ENCODE data around the gene ISG20. TPM values are rescaled to one million over a fixed set of nuclear protein-coding genes. Genes with fewer than 3 reads are reported as not detected.

The ISG20 gene
- polyA plus RNA-seq, 1 donor (not counting 4 experiments of a cell fraction or from before 2014, with no cell fraction given), result 8.9 TPM

GRCh38 chr15:88648357-88649214 is 9.8 kb downstream of the ISG20 start:
- TF ChIP-seq CTCF (optimal IDR thresholded peaks at IDR 0.05 in 1 of 3, IDR thresholded peaks at IDR 0.05 in 1 of 3, conservative IDR thresholded peaks at IDR 0.05 in 1 of 3; ENCODE audit: extremely low read depth in 1 of 3, insufficient read depth in 2 of 3, low read length in 3 of 3) (no peak), EZH2 (IDR thresholded peaks at IDR 0.05; ENCODE audit: low read length) (no peak)
- no peaks in the 10 kb centered on the region for H3K9me1 ChIP-seq (ENCODE audit: control insufficient read depth, extremely low read depth, insufficient read depth, low read length)
- no peaks in the 10 kb centered on the region for H3K27me3 ChIP-seq (ENCODE audit: control insufficient read depth, extremely low read depth, insufficient read depth, low read length)
- H3K4me1 ChIP-seq (ENCODE audit: control insufficient read depth, extremely low read depth, insufficient read depth, low read length), result peaks cover 41% of the 10 kb centered on the region
- no peaks in the 10 kb centered on the region for H3K79me2 ChIP-seq (ENCODE audit: control insufficient read depth, insufficient read depth, low read length)
- H3K36me3 ChIP-seq (ENCODE audit: control insufficient read depth in 2 of 2, extremely low read depth in 1 of 2, insufficient read depth in 2 of 2, low read length in 2 of 2), result no peaks in the 10 kb centered on the region
- DNase-seq (ENCODE audit: low read depth, low spot score) (no peak), FAIRE-seq (no peak)
- no peak overlapping the region for H2AFZ ChIP-seq (ENCODE audit: control insufficient read depth, low read length)
- dilution Hi-C loops (cut with MboI; ENCODE audit: extremely low pct_ligation_motif_present, low sequenced_read_pairs), result no loop called here
- H3K4me3 ChIP-seq (ENCODE audit: control insufficient read depth in 2 of 3, extremely low read depth in 1 of 3, insufficient read depth in 2 of 3, low read depth in 1 of 3, low read length in 3 of 3), result no peak overlapping the region
- H3K27ac ChIP-seq (ENCODE audit: control insufficient read depth, insufficient read depth, low read length), result peak overlapping the region; percentile 77
- peak overlapping the region; percentile 65 for H3K4me2 ChIP-seq (ENCODE audit: control insufficient read depth, extremely low read depth, insufficient read depth, low read depth, low read length)
- no peaks in the 10 kb centered on the region for H4K20me1 ChIP-seq (ENCODE audit: control insufficient read depth, extremely low read depth, insufficient read depth, low read length)
- H3K9ac ChIP-seq (ENCODE audit: control insufficient read depth, extremely low read depth, insufficient read depth, low read length), result peak overlapping the region; percentile 60
- no peaks in the 10 kb centered on the region for H3K9me3 ChIP-seq (ENCODE audit: control insufficient read depth, low read depth, low read length)

- H3K27me3 ChIP-seq (ENCODE audit: control insufficient read depth, extremely low read depth, insufficient read depth, low read length), result no peaks in the 10 kb centered on the region
- no peaks in the 10 kb centered on the region for H3K9me3 ChIP-seq (ENCODE audit: control insufficient read depth, low read depth, low read length)
- H3K4me2 ChIP-seq (ENCODE audit: control insufficient read depth, extremely low read depth, insufficient read depth, low read depth, low read length), result peak overlapping the region; percentile 65
- H3K9me1 ChIP-seq (ENCODE audit: control insufficient read depth, extremely low read depth, insufficient read depth, low read length), result no peaks in the 10 kb centered on the region
- dilution Hi-C loops (cut with MboI; ENCODE audit: extremely low pct_ligation_motif_present, low sequenced_read_pairs), result no loop called here
- H3K36me3 ChIP-seq (ENCODE audit: control insufficient read depth in 2 of 2, extremely low read depth in 1 of 2, insufficient read depth in 2 of 2, low read length in 2 of 2), result no peaks in the 10 kb centered on the region
- peak overlapping the region; percentile 77 for H3K27ac ChIP-seq (ENCODE audit: control insufficient read depth, insufficient read depth, low read length)
- peaks cover 42% of the 10 kb centered on the region for H3K4me1 ChIP-seq (ENCODE audit: control insufficient read depth, extremely low read depth, insufficient read depth, low read length)
- H2AFZ ChIP-seq (ENCODE audit: control insufficient read depth, low read length), result no peak overlapping the region
- no peaks in the 10 kb centered on the region for H3K79me2 ChIP-seq (ENCODE audit: control insufficient read depth, insufficient read depth, low read length)
- peak; percentile 86 for FAIRE-seq
- TF ChIP-seq CTCF (optimal IDR thresholded peaks at IDR 0.05 in 1 of 3, IDR thresholded peaks at IDR 0.05 in 1 of 3, conservative IDR thresholded peaks at IDR 0.05 in 1 of 3; ENCODE audit: extremely low read depth in 1 of 3, insufficient read depth in 2 of 3, low read length in 3 of 3) (no peak), EZH2 (IDR thresholded peaks at IDR 0.05; ENCODE audit: low read length) (no peak)
- peak; percentile 91 for DNase-seq (ENCODE audit: low read depth, low spot score)
- H3K4me3 ChIP-seq (ENCODE audit: control insufficient read depth in 2 of 3, extremely low read depth in 1 of 3, insufficient read depth in 2 of 3, low read depth in 1 of 3, low read length in 3 of 3), result no peak overlapping the region
- no peaks in the 10 kb centered on the region for H4K20me1 ChIP-seq (ENCODE audit: control insufficient read depth, extremely low read depth, insufficient read depth, low read length)
- H3K9ac ChIP-seq (ENCODE audit: control insufficient read depth, extremely low read depth, insufficient read depth, low read length), result peak overlapping the region; percentile 60
Observed at GRCh38 chr15:88649286-88649733, 10.5 kb downstream of the ISG20 start.

Data from keratinocyte (primary cell).